DOHH2 (cell line): ENCODE results near the gene DMRTA1.

Experiments used
- CTCF ChIP-seq: fragments of 200-600 bp; sonication (generic); IDR thresholded peaks from one replicate; pipeline ENCODE4 v1.5.1; 2014; ENCODE audit warnings: antibody characterized with exemption, mild to moderate bottlenecking, low read depth, low read length; ENCODE audit not compliant: poor library complexity, severe bottlenecking
- EZH2phosphoT487 ChIP-seq: fragments of 200-600 bp; sonication (generic); IDR thresholded peaks from 2 replicates; pipeline ENCODE4 v1.6.1; 2017; ENCODE audit warnings: borderline replicate concordance, mild to moderate bottlenecking, antibody characterized with exemption, low read length, moderate library complexity, mixed read lengths

- TF ChIP-seq CTCF = no peak
- TF ChIP-seq EZH2phosphoT487 = no peak
These were observed 3.1 kb downstream of the DMRTA1 start for GRCh38 chr9:22449719-22450118.
